T follicular helper cell (primary cell): Measurements from ENCODE around the gene PHF1.
"Not testable (repeated sequence)": the region's sequence is repeated elsewhere in the genome, so short reads cannot be mapped to it uniquely, and the experiment has no call there.

Source experiments
- DNase-seq: peaks from one replicate; pipeline ENCODE4 v3.0.0-alpha.2; 2020; ENCODE audit warnings: low read depth
- total RNA-seq, 2 experiments: gene quantifications; one replicate each; lab custom pipeline; 2026; lab: John Stamatoyannopoulos, UW

Gene PHF1
- total RNA-seq, result 34.6 to 150 reads per million in 2 experiments

- peak; percentile 80 for DNase-seq
Measured at GRCh38 chr6:33410711-33411631, at the start of gene PHF1. Gene PHF1, plus strand, starts transcription at chr6:33411014. Its CDS starts 1,250 bp downstream, at chr6:33412264.

- DNase-seq, result not testable (repeated sequence)
Measured at GRCh38 chr6:33363486-33363885, 47.3 kb upstream of the PHF1 start.

GRCh38 chr6:33364475-33365205 is 46.2 kb upstream of the PHF1 start:
- not testable (repeated sequence) for DNase-seq

- not testable (repeated sequence) for DNase-seq
Measured at GRCh38 chr6:33365206-33365971, 45.4 kb upstream of the PHF1 start.

GRCh38 chr6:33367009-33367714 is 43.7 kb upstream of the PHF1 start:
- DNase-seq, result no peak

GRCh38 chr6:33367715-33368025 is 43.1 kb upstream of the PHF1 start:
- not testable (repeated sequence) for DNase-seq

- DNase-seq, result not testable (repeated sequence)
Measured at GRCh38 chr6:33371901-33372300, 38.9 kb upstream of the PHF1 start.

GRCh38 chr6:33372526-33373123 is 38.2 kb upstream of the PHF1 start:
- no peak for DNase-seq

GRCh38 chr6:33373960-33374910 is 36.6 kb upstream of the PHF1 start:
- DNase-seq, result no peak

GRCh38 chr6:33375143-33375671 is 35.6 kb upstream of the PHF1 start:
- DNase-seq, result no peak

GRCh38 chr6:33377171-33377570 is 33.6 kb upstream of the PHF1 start:
- DNase-seq, result no peak

GRCh38 chr6:33379184-33379583 is 31.6 kb upstream of the PHF1 start:
- not testable (repeated sequence) for DNase-seq

GRCh38 chr6:33380272-33380981 is 30.4 kb upstream of the PHF1 start:
- no peak for DNase-seq

GRCh38 chr6:33383427-33384185 is 27.2 kb upstream of the PHF1 start:
- no peak for DNase-seq

GRCh38 chr6:33384581-33385020 is 26.2 kb upstream of the PHF1 start:
- no peak for DNase-seq

- no peak for DNase-seq
Measured at GRCh38 chr6:33390173-33390572, 20.6 kb upstream of the PHF1 start.

GRCh38 chr6:33390767-33391277 is 20.0 kb upstream of the PHF1 start:
- no peak for DNase-seq
